Hepatocyte (in vitro differentiated cells): ENCODE measurements around the gene SKIDA1. TPM values are rescaled to one million over a fixed set of nuclear protein-coding genes. Genes with fewer than 3 reads are reported as not detected.

Experiments used
- DNase-seq: peaks from one replicate; pipeline ENCODE4 v3.0.0-alpha.2; 2016; ENCODE audit warnings: low spot score
- H2AFZ ChIP-seq: fragments of 200-600 bp; sonication (generic); 2 replicates; pipeline ENCODE4 v1.6.0; 2016; ENCODE audit warnings: antibody characterized with exemption, mild to moderate bottlenecking
- H3K27ac ChIP-seq: fragments of 200-600 bp; sonication (generic); 2 replicates; pipeline ENCODE4 v1.5.1; 2016; ENCODE audit warnings: mild to moderate bottlenecking
- H3K27me3 ChIP-seq: fragments of 200-600 bp; sonication (generic); 2 replicates; pipeline ENCODE4 v1.6.1; 2016
- H3K36me3 ChIP-seq: fragments of 200-600 bp; sonication (generic); replicated peaks from 2 replicates; pipeline ENCODE4 v1.5.1; 2016; ENCODE audit warnings: low read depth; ENCODE audit not compliant: insufficient read depth
- H3K4me1 ChIP-seq: fragments of 200-600 bp; sonication (generic); 2 replicates; pipeline ENCODE4 v1.5.1; 2016; ENCODE audit warnings: mild to moderate bottlenecking, moderate library complexity; ENCODE audit not compliant: insufficient read depth
- H3K4me2 ChIP-seq: fragments of 200-600 bp; sonication (generic); 2 replicates; pipeline ENCODE4 v1.6.0; 2016
- H3K4me3 ChIP-seq: fragments of 200-600 bp; sonication (generic); 2 replicates; pipeline ENCODE4 v1.5.1; 2016; ENCODE audit warnings: mild to moderate bottlenecking
- H3K79me2 ChIP-seq: fragments of 200-600 bp; sonication (generic); 2 replicates; pipeline ENCODE4 v1.6.0; 2017; ENCODE audit warnings: mild to moderate bottlenecking
- H3K9me2 ChIP-seq: fragments of 200-600 bp; sonication (generic); replicated peaks from 2 replicates; pipeline ENCODE4 v1.6.0; 2017; ENCODE audit warnings: mild to moderate bottlenecking; ENCODE audit not compliant: insufficient read depth
- H3K9me3 ChIP-seq: fragments of 200-600 bp; sonication (generic); 2 replicates; pipeline ENCODE4 v1.5.1; 2016; ENCODE audit warnings: low read depth, mild to moderate bottlenecking
- H4K20me1 ChIP-seq: fragments of 200-600 bp; sonication (generic); 2 replicates; pipeline ENCODE4 v1.6.0; 2016; ENCODE audit warnings: mild to moderate bottlenecking; ENCODE audit not compliant: insufficient read depth, poor library complexity, severe bottlenecking
- EZH2 ChIP-seq: fragments of 200-600 bp; sonication (generic); IDR thresholded peaks from 2 replicates; pipeline ENCODE4 v1.6.1; 2016; ENCODE audit warnings: antibody characterized with exemption, mild to moderate bottlenecking, borderline replicate concordance
- EZH2phosphoT487 ChIP-seq: fragments of 200-600 bp; sonication (generic); IDR thresholded peaks from one replicate; pipeline ENCODE4 v1.6.1; 2018; ENCODE audit warnings: antibody characterized with exemption, mild to moderate bottlenecking, low read depth, moderate library complexity; ENCODE audit not compliant: unreplicated experiment, severe bottlenecking
- WGBS: methylation state at CpG from one replicate; pipeline ENCODE4 v1.1.6; 2016; ENCODE audit warnings: low lambda C conversion rate; ENCODE audit errors: missing lambda C conversion rate; 5-methylcytosine and 5-hydroxymethylcytosine counted together
- polyA plus RNA-seq: library from polyadenylated mRNA; unstranded; fragments of >200 nt; fragmentation: Nextera tagmentation; extraction: Ambion mirVana; gene quantifications from 2 replicates; pipeline ENCODE4 v1.2.1, GENCODE V29; 2016
- total RNA-seq: library from RNA; depleted of rRNA; stranded (reverse); fragments of >200 nt; gene quantifications from 2 replicates; pipeline ENCODE4 v1.2.3, GENCODE V29; 2014
- TF ChIP-seq, protein P1 (sequence below): fragments of 200-600 bp; sonication (generic); IDR thresholded peaks from 2 replicates; pipeline ENCODE4 v1.5.1; 2016; ENCODE audit warnings: antibody characterized with exemption, mild to moderate bottlenecking; ENCODE audit not compliant: poor library complexity

SKIDA1 gene
- total and polyA plus RNA-seq, 2 experiments from 2014 or later: 0.68 to 2.3 TPM

DNA sequence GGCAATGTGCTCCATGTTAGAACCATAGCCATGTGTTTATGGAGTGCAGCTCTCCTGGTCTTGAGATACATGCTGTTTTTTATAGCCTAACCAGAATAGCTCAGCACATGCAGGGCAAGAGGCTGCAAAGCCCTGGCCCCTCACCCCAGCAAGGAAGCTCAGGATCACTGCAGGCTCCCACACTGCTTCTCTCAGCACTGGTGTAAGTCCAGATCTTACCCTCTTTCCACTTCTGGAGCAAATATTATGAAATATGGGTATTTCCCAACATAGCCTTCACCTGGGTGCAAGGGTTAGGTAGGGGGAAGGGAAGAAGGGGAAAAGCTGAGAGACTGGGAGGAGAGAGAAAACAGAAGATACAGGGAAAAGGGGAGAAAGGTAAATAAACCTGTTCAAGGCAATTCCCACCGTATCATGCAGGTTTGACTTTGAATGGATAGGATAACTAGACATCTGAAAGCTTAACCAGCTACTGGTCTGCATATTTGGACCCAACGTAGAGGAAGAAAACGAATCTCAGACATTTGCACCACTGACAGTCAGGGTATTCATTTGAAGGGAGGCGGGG is 19.7 kb downstream of the SKIDA1 start:
- Histone ChIP-seq H4K20me1 (no peaks in the 10 kb centered on the region), H3K27ac (peak overlapping the region; percentile 72), H3K4me3 (no peak overlapping the region), H3K9me3 (no peaks in the 10 kb centered on the region), H2AFZ (no peak overlapping the region), H3K4me2 (peak overlapping the region; percentile 87), H3K79me2 (peaks cover 8% of the 10 kb centered on the region), H3K27me3 (peaks cover 20% of the 10 kb centered on the region), H3K4me1 (peaks cover 31% of the 10 kb centered on the region), H3K9me2 (no peaks in the 10 kb centered on the region), H3K36me3 (no peaks in the 10 kb centered on the region)
- no peak for DNase-seq
- WGBS: 63% methylated on average over 4 of the region's 4 CpGs
- TF ChIP-seq, protein P1, sequence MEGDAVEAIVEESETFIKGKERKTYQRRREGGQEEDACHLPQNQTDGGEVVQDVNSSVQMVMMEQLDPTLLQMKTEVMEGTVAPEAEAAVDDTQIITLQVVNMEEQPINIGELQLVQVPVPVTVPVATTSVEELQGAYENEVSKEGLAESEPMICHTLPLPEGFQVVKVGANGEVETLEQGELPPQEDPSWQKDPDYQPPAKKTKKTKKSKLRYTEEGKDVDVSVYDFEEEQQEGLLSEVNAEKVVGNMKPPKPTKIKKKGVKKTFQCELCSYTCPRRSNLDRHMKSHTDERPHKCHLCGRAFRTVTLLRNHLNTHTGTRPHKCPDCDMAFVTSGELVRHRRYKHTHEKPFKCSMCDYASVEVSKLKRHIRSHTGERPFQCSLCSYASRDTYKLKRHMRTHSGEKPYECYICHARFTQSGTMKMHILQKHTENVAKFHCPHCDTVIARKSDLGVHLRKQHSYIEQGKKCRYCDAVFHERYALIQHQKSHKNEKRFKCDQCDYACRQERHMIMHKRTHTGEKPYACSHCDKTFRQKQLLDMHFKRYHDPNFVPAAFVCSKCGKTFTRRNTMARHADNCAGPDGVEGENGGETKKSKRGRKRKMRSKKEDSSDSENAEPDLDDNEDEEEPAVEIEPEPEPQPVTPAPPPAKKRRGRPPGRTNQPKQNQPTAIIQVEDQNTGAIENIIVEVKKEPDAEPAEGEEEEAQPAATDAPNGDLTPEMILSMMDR: no peak
- TF ChIP-seq EZH2phosphoT487 (no peak), EZH2 (no peak)

DNA sequence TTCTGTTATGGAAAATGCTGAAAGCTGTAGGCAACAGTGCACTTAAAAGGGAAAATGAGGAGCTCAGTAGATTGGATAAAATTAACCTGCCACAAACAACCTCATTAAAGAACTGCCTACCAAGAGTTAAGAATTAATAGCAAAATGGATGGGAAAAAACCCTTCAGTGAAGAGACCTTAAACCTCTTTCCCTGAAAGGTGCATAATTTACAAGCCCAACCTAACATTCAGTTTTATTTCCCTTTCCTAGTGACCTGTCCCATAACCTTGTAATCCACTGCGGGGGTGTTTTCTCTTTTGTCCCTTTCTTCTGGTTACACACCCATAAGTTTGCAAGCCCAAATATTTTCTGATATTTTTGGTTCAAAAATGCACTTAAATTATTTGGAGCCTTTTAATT is 21.9 kb downstream of the SKIDA1 start:
- H3K27me3 ChIP-seq: peaks cover 40% of the 10 kb centered on the region
- no peak overlapping the region for H3K4me3 ChIP-seq
- TF ChIP-seq EZH2phosphoT487: no peak
- TF ChIP-seq, protein P1: no peak
- no peak for TF ChIP-seq EZH2
- no peak overlapping the region for H3K27ac ChIP-seq
- H3K9me3 ChIP-seq: no peaks in the 10 kb centered on the region
- no peaks in the 10 kb centered on the region for H3K36me3 ChIP-seq
- H2AFZ ChIP-seq: no peak overlapping the region
- H3K79me2 ChIP-seq: peaks cover 2% of the 10 kb centered on the region
- H3K4me2 ChIP-seq: no peak overlapping the region
- H3K4me1 ChIP-seq: peaks cover 32% of the 10 kb centered on the region
- H4K20me1 ChIP-seq: no peaks in the 10 kb centered on the region
- 78% methylated on average over 1 of the region's 1 CpG for WGBS
- no peak for DNase-seq
- H3K9me2 ChIP-seq: no peaks in the 10 kb centered on the region

DNA sequence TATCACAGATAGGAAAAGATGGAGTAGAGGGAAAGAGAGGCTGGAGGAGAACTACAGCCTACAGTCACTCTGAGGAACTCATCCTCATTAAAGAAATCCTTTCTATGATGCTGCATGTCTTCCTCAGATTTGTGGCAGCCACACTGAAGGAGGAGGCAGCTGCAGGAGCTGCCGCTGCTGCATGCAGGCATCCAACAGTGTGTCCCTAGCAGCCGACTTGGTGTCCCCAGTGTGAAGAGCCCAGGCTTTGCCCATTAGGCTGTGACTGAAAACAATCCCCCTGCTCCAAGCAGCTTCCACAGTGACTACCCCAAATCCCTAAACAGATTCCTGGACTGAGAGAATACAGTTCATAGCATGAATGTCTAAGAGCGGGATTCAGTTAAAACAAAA is 23.1 kb downstream of the SKIDA1 start:
- DNase-seq: no peak
- Histone ChIP-seq H3K9me3 (no peaks in the 10 kb centered on the region), H3K27me3 (peaks cover 46% of the 10 kb centered on the region), H3K4me1 (peaks cover 31% of the 10 kb centered on the region), H2AFZ (no peak overlapping the region), H3K36me3 (no peaks in the 10 kb centered on the region), H3K27ac (no peak overlapping the region), H3K79me2 (peaks cover 2% of the 10 kb centered on the region), H3K4me3 (no peak overlapping the region), H3K9me2 (no peaks in the 10 kb centered on the region), H4K20me1 (no peaks in the 10 kb centered on the region), H3K4me2 (no peak overlapping the region)
- 87% methylated on average over 3 of the region's 3 CpGs for WGBS
- no peak for TF ChIP-seq EZH2phosphoT487
- TF ChIP-seq, protein P1: no peak
- TF ChIP-seq EZH2: no peak
